ENCODE measurements around the gene SPEN. TPM values are rescaled to one million over a fixed set of nuclear protein-coding genes. Genes with fewer than 3 reads are reported as not detected.

SPEN gene
- total and polyA plus RNA-seq, 2 of the 13 experiments (the other 11 are each of a cell fraction or from before 2014, with no cell fraction given), result 4.8 to 14.0 TPM

- TF ChIP-seq HNRNPLL (IDR thresholded peaks at IDR 0.05; ENCODE audit: low read depth, low read length, poor library complexity, severe bottlenecking) (peak; percentile 81), SP140L (CRISPR knock-in tag; IDR thresholded peaks at IDR 0.05; ENCODE audit: borderline replicate concordance) (0 out of 2 replicates have a peak, but pooled peaks have one; percentile 10), CEBPZ (IDR thresholded peaks at IDR 0.05; ENCODE audit: low read length) (no peak), ZNF550 (CRISPR knock-in tag; IDR thresholded peaks at IDR 0.05; ENCODE audit: borderline replicate concordance) (no peak), MXD4 (CRISPR knock-in tag; IDR thresholded peaks at IDR 0.05) (no peak), ARHGAP35 (CRISPR knock-in tag; IDR thresholded peaks at IDR 0.05; ENCODE audit: borderline replicate concordance) (no peak), TP53 (CRISPR knock-in tag; conservative IDR thresholded peaks at IDR 0.05) (no peak), NR0B2 (CRISPR knock-in tag; IDR thresholded peaks at IDR 0.05) (no peak), E2F5 (CRISPR knock-in tag; conservative IDR thresholded peaks at IDR 0.05) (peak; percentile 76; the same call in 1 of the 2 replicates), TFDP2 (CRISPR knock-in tag; IDR thresholded peaks at IDR 0.05) (peak; percentile 94), ZNF547 (CRISPR knock-in tag; IDR thresholded peaks at IDR 0.05) (peak; percentile 63; the same call in 1 of the 2 replicates), CBX5 (CRISPR knock-in tag; IDR thresholded peaks at IDR 0.05; ENCODE audit: borderline replicate concordance) (no peak), ZNF274 (CRISPR knock-in tag; IDR thresholded peaks at IDR 0.05) (0 out of 2 replicates have a peak, but pooled peaks have one; percentile 31), IKZF4 (CRISPR knock-in tag; IDR thresholded peaks at IDR 0.05; ENCODE audit: borderline replicate concordance, low read depth, not compliant biosample characterization) (peak; percentile 55), RARA (CRISPR knock-in tag; IDR thresholded peaks at IDR 0.05) (0 out of 2 replicates have a peak, but pooled peaks have one; percentile 14), ZNF143 (CRISPR knock-in tag; IDR thresholded peaks at IDR 0.05) (no peak)
- TF ChIP-seq, protein P1, sequence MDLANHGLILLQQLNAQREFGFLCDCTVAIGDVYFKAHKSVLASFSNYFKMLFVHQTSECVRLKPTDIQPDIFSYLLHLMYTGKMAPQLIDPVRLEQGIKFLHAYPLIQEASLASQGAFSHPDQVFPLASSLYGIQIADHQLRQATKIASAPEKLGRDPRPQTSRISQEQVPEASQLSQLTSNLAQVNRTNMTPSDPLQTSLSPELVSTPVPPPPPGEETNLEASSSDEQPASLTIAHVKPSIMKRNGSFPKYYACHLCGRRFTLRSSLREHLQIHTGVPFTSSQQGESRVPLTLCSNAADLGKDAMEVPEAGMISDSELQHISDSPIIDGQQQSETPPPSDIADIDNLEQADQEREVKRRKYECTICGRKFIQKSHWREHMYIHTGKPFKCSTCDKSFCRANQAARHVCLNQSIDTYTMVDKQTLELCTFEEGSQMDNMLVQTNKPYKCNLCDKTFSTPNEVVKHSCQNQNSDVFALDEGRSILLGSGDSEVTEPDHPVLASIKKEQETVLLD (CRISPR knock-in tag; IDR thresholded peaks at IDR 0.05; ENCODE audit: low read depth), result peak; percentile 16; the same call in 1 of the 2 replicates
- TF ChIP-seq, protein P2, sequence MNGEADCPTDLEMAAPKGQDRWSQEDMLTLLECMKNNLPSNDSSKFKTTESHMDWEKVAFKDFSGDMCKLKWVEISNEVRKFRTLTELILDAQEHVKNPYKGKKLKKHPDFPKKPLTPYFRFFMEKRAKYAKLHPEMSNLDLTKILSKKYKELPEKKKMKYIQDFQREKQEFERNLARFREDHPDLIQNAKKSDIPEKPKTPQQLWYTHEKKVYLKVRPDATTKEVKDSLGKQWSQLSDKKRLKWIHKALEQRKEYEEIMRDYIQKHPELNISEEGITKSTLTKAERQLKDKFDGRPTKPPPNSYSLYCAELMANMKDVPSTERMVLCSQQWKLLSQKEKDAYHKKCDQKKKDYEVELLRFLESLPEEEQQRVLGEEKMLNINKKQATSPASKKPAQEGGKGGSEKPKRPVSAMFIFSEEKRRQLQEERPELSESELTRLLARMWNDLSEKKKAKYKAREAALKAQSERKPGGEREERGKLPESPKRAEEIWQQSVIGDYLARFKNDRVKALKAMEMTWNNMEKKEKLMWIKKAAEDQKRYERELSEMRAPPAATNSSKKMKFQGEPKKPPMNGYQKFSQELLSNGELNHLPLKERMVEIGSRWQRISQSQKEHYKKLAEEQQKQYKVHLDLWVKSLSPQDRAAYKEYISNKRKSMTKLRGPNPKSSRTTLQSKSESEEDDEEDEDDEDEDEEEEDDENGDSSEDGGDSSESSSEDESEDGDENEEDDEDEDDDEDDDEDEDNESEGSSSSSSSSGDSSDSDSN (CRISPR knock-in tag; IDR thresholded peaks at IDR 0.05), result peak; percentile 77
These were observed at the start of gene SPEN (continued) for GRCh38 chr1:15847100-15847892.
